ENCODE measurements around the gene SLC8B1. TPM values are rescaled to one million over a fixed set of nuclear protein-coding genes. Genes with fewer than 3 reads are reported as not detected.
"Not testable (repeated sequence)": the region's sequence is repeated elsewhere in the genome, so short reads cannot be mapped to it uniquely, and the experiment has no call there.

Gene SLC8B1
- total and polyA plus RNA-seq, 8 donors = 13.0 to 39.1 (median 19.7) TPM

GRCh38 chr12:113359133-113359938 lies 24.4 kb upstream of the SLC8B1 start:
- peaks cover 3 to 23% (median 13%) of the 10 kb centered on the region in 3 donors for H3K4me1 ChIP-seq
- peak overlapping the region; percentile 54 to 94 (median 62) for H3K4me3 ChIP-seq
- FAIRE-seq (no peak), ATAC-seq (peak in 3 of 4 donors; percentile 1 to 2 (median 2)), DNase-seq (peak in 4 of 6 donors; percentile 11 to 55 (median 41))
- 33% methylated on average over 11 of the region's 11 CpGs for WGBS, 2 donors
- intact Hi-C loops (cut with DNase I) = no loop called here
- H3K27ac ChIP-seq = peak overlapping the region; percentile 50 to 86 (median 82)
- no peaks in the 10 kb centered on the region for H3K36me3 ChIP-seq
- no peaks in the 10 kb centered on the region for H3K9me3 ChIP-seq
- no peak for TF ChIP-seq CTCF (IDR thresholded peaks at IDR 0.05)
- H3K27me3 ChIP-seq = no peaks in the 10 kb centered on the region

GRCh38 chr12:113358381-113359132 lies 23.6 kb upstream of the SLC8B1 start, which contains the start of gene PLBD2:
TSS of gene PLBD2 (plus strand) at chr12:113358587. CDS start at chr12:113358601, 14 bp downstream.
- DNase-seq = peak; percentile 95 to 97 (median 96)
- FAIRE-seq = no peak
- Histone ChIP-seq H3K4me3 (peak within 1 kb of the TSS; percentile 54 to 94 (median 62)), H3K27ac (peak within 1 kb of the TSS; percentile 50 to 86 (median 82)), H3K9me3 (no peaks in the 10 kb centered on the region), H3K4me1 (peaks cover 3 to 23% (median 13%) of the 10 kb centered on the region in 3 donors), H3K27me3 (no peaks in the 10 kb centered on the region), H3K36me3 (no peaks in the 10 kb centered on the region)
- ATAC-seq = peak; percentile 92 to 95 (median 94)
- WGBS, 2 donors = 0 to 1% methylated on average over 50 to 67 of the region's 67 CpGs
- intact Hi-C loops (cut with DNase I) = no loop called here
- no peak for TF ChIP-seq CTCF (IDR thresholded peaks at IDR 0.05)

- ATAC-seq; H3K9me3 ChIP-seq; H3K27me3 ChIP-seq; FAIRE-seq; H3K36me3 ChIP-seq; intact Hi-C loops (cut with DNase I); DNase-seq; H3K27ac ChIP-seq; H3K4me3 ChIP-seq: not testable (repeated sequence)
- H3K4me1 ChIP-seq = peaks cover 3 to 14% (median 13%) of the 10 kb centered on the region in 3 donors
- WGBS, 2 donors = 82 to 88% methylated on average over 7 of the region's 7 CpGs
Observed at GRCh38 chr12:113354192-113354591, 19.3 kb upstream of the SLC8B1 start.

- no peak overlapping the region for H3K27ac ChIP-seq
- intact Hi-C loops (cut with DNase I) = no loop called here
- FAIRE-seq (no peak), ATAC-seq (no peak), DNase-seq (no peak)
- no peaks in the 10 kb centered on the region for H3K9me3 ChIP-seq
- no peak for TF ChIP-seq CTCF (IDR thresholded peaks at IDR 0.05)
- peaks cover 0 to 5% (median 0%) of the 10 kb centered on the region in 3 donors for H3K4me1 ChIP-seq
- H3K27me3 ChIP-seq = no peaks in the 10 kb centered on the region
- H3K36me3 ChIP-seq = no peaks in the 10 kb centered on the region
- H3K4me3 ChIP-seq = no peak overlapping the region
Observed at GRCh38 chr12:113351089-113351488, 16.2 kb upstream of the SLC8B1 start.

- no peaks in the 10 kb centered on the region for H3K9me3 ChIP-seq
Observed at GRCh38 chr12:113348849-113349536, 14.1 kb upstream of the SLC8B1 start.

More at GRCh38 chr12:113348849-113349536, 14.1 kb upstream of the SLC8B1 start:
- no peak overlapping the region for H3K27ac ChIP-seq
- FAIRE-seq (no peak), ATAC-seq (no peak), DNase-seq (no peak)
- H3K4me1 ChIP-seq = no peaks in the 10 kb centered on the region
- H3K36me3 ChIP-seq = no peaks in the 10 kb centered on the region
- 53 to 62% methylated on average over 19 of the region's 19 CpGs for WGBS, 2 donors
- intact Hi-C loops (cut with DNase I) = no loop called here
- H3K27me3 ChIP-seq = no peaks in the 10 kb centered on the region
- H3K4me3 ChIP-seq = no peak overlapping the region
- no peak for TF ChIP-seq CTCF (IDR thresholded peaks at IDR 0.05)
